IMR-90 (cell line): Measurements from ENCODE around the gene SMAD4. TPM values are rescaled to one million over a fixed set of nuclear protein-coding genes. Genes with fewer than 3 reads are reported as not detected.
"Not testable (repeated sequence)": the region's sequence is repeated elsewhere in the genome, so short reads cannot be mapped to it uniquely, and the experiment has no call there.

Source experiments
- ATAC-seq: fragments of 200-7000 bp; cut with Tn5 transposase; 2 replicates; pipeline ENCODE4 v1.9.1; 2020; ENCODE audit warnings: low read depth, mild to moderate bottlenecking, moderate library complexity
- BruUV-seq: library from RNA; stranded (reverse); fragments of 400-500 nt; replicated peaks from 2 replicates; lab custom pipeline; 2021; lab: Mats Ljungman, UMichigan
- CTCF ChIA-PET: fragments of 300-600 bp; formaldehyde crosslinking; extraction: SDS; loops from one replicate; lab custom pipeline; 2021; ENCODE audit warnings: antibody characterized with exemption; lab: Yijun Ruan, JAX
- POLR2A ChIA-PET: fragments of 300-600 bp; sonication (Branson Sonifier 250); formaldehyde crosslinking; loops from one replicate; lab custom pipeline; 2022; ENCODE audit warnings: antibody characterized with exemption; ENCODE audit not compliant: unreplicated experiment; lab: Charles Lee
- DNase-seq: peaks from one replicate; pipeline ENCODE4 v3.0.0; 2013
- H2AFZ ChIP-seq: replicated peaks from 2 replicates; pipeline ENCODE3; 2013; ENCODE audit warnings: low read length, mild to moderate bottlenecking; ENCODE audit not compliant: poor library complexity
- H2AK5ac ChIP-seq: 2 replicates; pipeline ENCODE4 v1.6.1; 2013; ENCODE audit warnings: low read depth, low read length, inconsistent platforms
- H2AK9ac ChIP-seq: replicated peaks from 2 replicates; pipeline ENCODE3; 2013; ENCODE audit warnings: mild to moderate bottlenecking, low read depth, low read length, moderate library complexity; ENCODE audit not compliant: poor library complexity
- H2BK120ac ChIP-seq: 2 replicates; pipeline ENCODE4 v1.6.1; 2013; ENCODE audit warnings: low read depth, low read length, inconsistent platforms
- H2BK15ac ChIP-seq: 3 replicates; pipeline ENCODE4 v1.6.1; 2013; ENCODE audit warnings: low read depth, low read length, inconsistent platforms
- H2BK20ac ChIP-seq: 2 replicates; pipeline ENCODE4 v1.6.1; 2013; ENCODE audit warnings: low read depth, mild to moderate bottlenecking, inconsistent platforms, low read length, moderate library complexity
- H2BK5ac ChIP-seq: 2 replicates; pipeline ENCODE4 v1.6.1; 2013; ENCODE audit warnings: mild to moderate bottlenecking, low read depth, low read length, inconsistent platforms; ENCODE audit not compliant: poor library complexity, severe bottlenecking
- H3K14ac ChIP-seq: replicated peaks from 2 replicates; pipeline ENCODE4 v1.6.1; 2013; ENCODE audit warnings: low read depth, low read length, inconsistent platforms
- H3K18ac ChIP-seq: 2 replicates; pipeline ENCODE4 v1.6.1; 2013; ENCODE audit warnings: low read depth, low read length, control low read depth
- H3K23ac ChIP-seq: 2 replicates; pipeline ENCODE4 v1.6.1; 2013; ENCODE audit warnings: low read depth, low read length, inconsistent platforms
- H3K27ac ChIP-seq: 2 replicates; pipeline ENCODE4 v1.5.1; 2013; ENCODE audit warnings: mild to moderate bottlenecking, control low read depth, low read length; ENCODE audit not compliant: insufficient read depth
- H3K27me3 ChIP-seq: 2 replicates; pipeline ENCODE4 v1.6.1; 2013; ENCODE audit warnings: low read length; ENCODE audit not compliant: control insufficient read depth, insufficient read depth
- H3K36me3 ChIP-seq: 2 replicates; pipeline ENCODE4 v1.6.1; 2013; ENCODE audit warnings: low read length, mixed read lengths; ENCODE audit not compliant: control insufficient read depth, insufficient read depth
- H3K4ac ChIP-seq: 2 replicates; pipeline ENCODE4 v1.6.1; 2013; ENCODE audit warnings: low read depth, low read length, inconsistent platforms
- H3K4me1 ChIP-seq: 2 replicates; pipeline ENCODE4 v1.6.1; 2013; ENCODE audit warnings: low read length, mixed read lengths; ENCODE audit not compliant: control insufficient read depth, insufficient read depth
- H3K4me2 ChIP-seq: 2 replicates; pipeline ENCODE4 v1.6.1; 2013; ENCODE audit warnings: low read depth, mild to moderate bottlenecking, control low read depth, low read length, moderate library complexity
- H3K4me3 ChIP-seq: 2 replicates; pipeline ENCODE4 v1.5.1; 2013; ENCODE audit warnings: low read depth, mild to moderate bottlenecking, control low read depth, low read length, moderate library complexity; ENCODE audit not compliant: insufficient read depth
- H3K56ac ChIP-seq: 2 replicates; pipeline ENCODE4 v1.6.1; 2013; ENCODE audit warnings: low read length, inconsistent platforms; ENCODE audit not compliant: insufficient read depth; ENCODE audit errors: extremely low read depth
- H3K79me1 ChIP-seq, 2 experiments: 2 replicates each; pipeline ENCODE4 v1.6.1; 2013; ENCODE audit warnings: low read length in 2 of 2, inconsistent platforms in 1 of 2, low read depth in 1 of 2
- H3K9ac ChIP-seq: 2 replicates; pipeline ENCODE4 v1.6.1; 2013; ENCODE audit warnings: low read depth, low read length, control low read depth
- H3K9me1 ChIP-seq: 2 replicates; pipeline ENCODE4 v1.6.1; 2013; ENCODE audit warnings: low read length, inconsistent platforms; ENCODE audit not compliant: insufficient read depth
- H3K9me3 ChIP-seq: 2 replicates; pipeline ENCODE4 v1.6.1; 2013; ENCODE audit warnings: low read length; ENCODE audit not compliant: control insufficient read depth, insufficient read depth
- H4K20me1 ChIP-seq: 2 replicates; pipeline ENCODE4 v1.6.1; 2013; ENCODE audit warnings: low read length, inconsistent platforms; ENCODE audit not compliant: insufficient read depth
- H4K5ac ChIP-seq: 2 replicates; pipeline ENCODE4 v1.6.1; 2013; ENCODE audit warnings: mild to moderate bottlenecking, low read depth, low read length, control low read depth
- H4K8ac ChIP-seq, 2 experiments: 2 replicates each; pipeline ENCODE4 v1.6.1; 2013; ENCODE audit warnings: low read depth in 2 of 2, low read length in 2 of 2, control low read depth in 1 of 2, inconsistent platforms in 1 of 2
- H4K91ac ChIP-seq: 2 replicates; pipeline ENCODE4 v1.6.1; 2013; ENCODE audit warnings: low read depth, low read length, inconsistent platforms; ENCODE audit not compliant: insufficient read depth
- WGBS, 2 experiments: methylation state at CpG; one replicate each; pipeline versions ENCODE4 v1.1.5 to v1.1.7; 2013; ENCODE audit warnings: missing lambda C conversion rate in 2 of 2; ENCODE audit not compliant: insufficient read length in 1 of 2; ENCODE audit errors: extremely low coverage in 2 of 2; 5-methylcytosine and 5-hydroxymethylcytosine counted together
- dilution Hi-C: fragments of 300-500 bp; cut with HindIII; formaldehyde crosslinking; loops from one replicate; pipeline ENCODE4 v1.14.3; 2018; ENCODE audit warnings: low sequenced_read_pairs; ENCODE audit not compliant: unreplicated experiment
- in situ Hi-C: fragments of 300-500 bp; cut with MboI; formaldehyde crosslinking; loops from 3 replicates; pipeline ENCODE4 v1.14.3; 2019; ENCODE audit warnings: low sequenced_read_pairs, inconsistent platforms, mixed read lengths
- intact Hi-C: fragments of 100-400 bp; cut with micrococcal nuclease; formaldehyde crosslinking; loops from 2 replicates; pipeline ENCODE4 v1.10.0; 2022
- polyA plus RNA-seq, 3 experiments: library from polyadenylated mRNA; depleted of rRNA; stranded (reverse); fragments of >200 nt; gene quantifications; 2 replicates each; pipeline ENCODE4 v1.2.3, GENCODE V29; 2012; ENCODE audit warnings: low replicate concordance in 1 of 3
- total RNA-seq: library from RNA; depleted of rRNA; stranded (reverse); fragments of >200 nt; gene quantifications from 2 replicates; pipeline ENCODE4 v1.2.3, GENCODE V29; 2012

The SMAD4 gene
- total and polyA plus RNA-seq, 2 of the 4 experiments (the other 2 are of a cell fraction): 57.6 to 145 TPM

- H3K4ac ChIP-seq, H3K9me1 ChIP-seq, H3K14ac ChIP-seq, H3K18ac ChIP-seq, H2BK20ac ChIP-seq, ATAC-seq, H2BK5ac ChIP-seq, H3K23ac ChIP-seq, H3K9me3 ChIP-seq, H4K20me1 ChIP-seq, H3K4me1 ChIP-seq, H3K36me3 ChIP-seq, H4K8ac ChIP-seq, DNase-seq, H3K4me3 ChIP-seq, H2BK15ac ChIP-seq, H3K27me3 ChIP-seq, H3K27ac ChIP-seq, BruUV-seq, H3K9ac ChIP-seq, H2AK9ac ChIP-seq, H4K5ac ChIP-seq, POLR2A ChIA-PET, H2AFZ ChIP-seq, CTCF ChIA-PET, H4K91ac ChIP-seq, dilution Hi-C loops, H2AK5ac ChIP-seq, H3K4me2 ChIP-seq, H3K56ac ChIP-seq, H2BK120ac ChIP-seq, H3K79me1 ChIP-seq: not testable (repeated sequence)
- WGBS, 2 experiments: 100% methylated on average over 1 of the region's 24 CpGs; no CpG with 5 or more reads in 1 of the 2 experiments
- in situ Hi-C loops: loop anchor here (25.0 kb wide), 1 partner anchor 1576 kb away; no protein-coding TSS in a partner anchor
- intact Hi-C loops: loop anchor here (5.0 kb wide), 1 partner anchor 556 kb away; no protein-coding TSS in a partner anchor
These were observed 81.8 kb downstream of the SMAD4 start for GRCh38 chr18:51111633-51112355.

GRCh38 chr18:51116996-51117395 lies 87.0 kb downstream of the SMAD4 start:
- H3K4me2 ChIP-seq, intact Hi-C loops, CTCF ChIA-PET, H3K36me3 ChIP-seq, H3K4ac ChIP-seq, H4K91ac ChIP-seq, H2AK5ac ChIP-seq, H3K9me1 ChIP-seq, H3K9me3 ChIP-seq, H3K4me3 ChIP-seq, H3K4me1 ChIP-seq, H3K23ac ChIP-seq, H2BK15ac ChIP-seq, H3K27ac ChIP-seq, H2BK120ac ChIP-seq, H3K18ac ChIP-seq, BruUV-seq, dilution Hi-C loops, H2BK20ac ChIP-seq, H3K79me1 ChIP-seq, H3K9ac ChIP-seq, H4K8ac ChIP-seq, H2AFZ ChIP-seq, POLR2A ChIA-PET, DNase-seq, H2BK5ac ChIP-seq, H2AK9ac ChIP-seq, H4K5ac ChIP-seq, H3K56ac ChIP-seq, H3K27me3 ChIP-seq, ATAC-seq, H3K14ac ChIP-seq, H4K20me1 ChIP-seq: not testable (repeated sequence)
- in situ Hi-C loops: loop anchor here (25.0 kb wide), 1 partner anchor 1570 kb away; no protein-coding TSS in a partner anchor
- WGBS, 2 experiments: no CpG with 5 or more reads among the region's 25 CpGs
